HG03064 (cell line): ENCODE measurements around the gene FAM20C.

Experiments
- ATAC-seq: cut with Tn5 transposase; IDR thresholded peaks from one replicate; pipeline ENCODE4 v1.9.1; 2021; ENCODE audit warnings: low read depth; ENCODE audit not compliant: unreplicated experiment

Gene FAM20C

GRCh38 chr7:207418-208129, 15.2 kb downstream of the FAM20C start:
- ATAC-seq, result no peak

DNA sequence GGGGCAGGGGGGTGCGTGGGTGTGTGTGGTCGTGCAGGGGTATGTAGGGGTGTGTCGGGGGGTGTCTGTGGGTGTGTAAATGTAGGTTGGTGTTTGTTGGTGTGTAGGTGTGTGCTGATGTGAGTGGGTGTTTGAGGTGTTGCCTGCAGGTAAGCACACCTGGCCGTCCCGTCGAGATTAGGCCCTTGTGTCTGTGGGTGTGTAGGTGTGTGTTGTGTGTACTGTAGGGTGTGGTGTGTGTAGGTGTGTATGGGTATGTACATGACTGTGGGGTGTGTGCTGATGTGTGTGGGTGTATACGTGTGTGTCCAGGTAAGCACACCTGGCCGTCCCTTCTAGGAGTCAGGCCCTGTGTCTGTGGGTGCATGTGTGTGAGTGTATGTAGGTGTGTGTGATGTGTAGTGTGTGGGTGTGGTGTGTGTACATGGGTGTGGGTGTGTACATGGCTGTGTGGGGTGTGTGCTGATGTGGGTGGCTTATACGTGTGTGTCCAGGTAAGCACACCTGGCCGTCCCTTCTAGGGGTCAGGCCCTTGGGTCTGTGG, 15.8 kb downstream of the FAM20C start:
- ATAC-seq, result no peak

DNA sequence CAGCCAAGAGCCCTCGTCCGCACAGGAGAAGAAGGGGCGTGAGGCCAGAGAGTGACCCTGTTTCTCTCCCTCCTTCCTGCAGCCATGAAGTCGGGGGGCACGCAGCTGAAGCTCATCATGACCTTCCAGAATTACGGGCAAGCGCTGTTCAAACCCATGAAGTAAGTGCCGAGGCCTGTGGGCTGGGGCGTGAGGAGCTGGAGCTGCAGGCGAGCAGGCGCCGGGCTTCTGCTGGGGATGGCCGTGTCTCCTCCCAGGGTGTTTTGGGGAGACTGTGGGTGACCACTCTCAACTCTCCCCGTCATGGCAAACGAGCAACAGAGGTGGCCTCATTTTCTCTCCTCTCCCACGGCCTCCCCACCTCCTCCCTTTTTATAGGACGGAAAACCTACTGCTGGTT, 16.4 kb downstream of the FAM20C start:
- no peak for ATAC-seq

DNA sequence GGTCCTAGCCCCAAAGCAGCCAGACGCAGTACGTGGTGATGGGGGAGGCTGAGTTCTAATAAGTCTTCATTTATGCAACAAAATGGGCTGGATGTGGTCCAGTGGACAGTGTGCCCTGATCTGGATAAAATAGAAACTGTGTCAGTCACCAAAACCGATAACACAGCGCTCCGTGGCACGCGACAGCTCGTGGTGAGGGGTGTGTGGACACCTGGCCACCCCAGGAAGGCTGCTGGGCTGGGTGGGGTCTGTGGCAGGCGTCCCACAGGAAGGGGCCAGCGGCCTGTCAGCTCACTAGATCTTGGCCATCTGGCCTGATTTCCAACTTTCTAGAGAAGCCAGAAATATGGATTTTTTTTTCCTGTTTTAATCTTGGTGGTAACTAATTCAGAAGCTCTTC, 17.0 kb downstream of the FAM20C start:
- no peak for ATAC-seq

- ATAC-seq, result no peak
Observed at GRCh38 chr7:209906-210305, 17.5 kb downstream of the FAM20C start.

DNA sequence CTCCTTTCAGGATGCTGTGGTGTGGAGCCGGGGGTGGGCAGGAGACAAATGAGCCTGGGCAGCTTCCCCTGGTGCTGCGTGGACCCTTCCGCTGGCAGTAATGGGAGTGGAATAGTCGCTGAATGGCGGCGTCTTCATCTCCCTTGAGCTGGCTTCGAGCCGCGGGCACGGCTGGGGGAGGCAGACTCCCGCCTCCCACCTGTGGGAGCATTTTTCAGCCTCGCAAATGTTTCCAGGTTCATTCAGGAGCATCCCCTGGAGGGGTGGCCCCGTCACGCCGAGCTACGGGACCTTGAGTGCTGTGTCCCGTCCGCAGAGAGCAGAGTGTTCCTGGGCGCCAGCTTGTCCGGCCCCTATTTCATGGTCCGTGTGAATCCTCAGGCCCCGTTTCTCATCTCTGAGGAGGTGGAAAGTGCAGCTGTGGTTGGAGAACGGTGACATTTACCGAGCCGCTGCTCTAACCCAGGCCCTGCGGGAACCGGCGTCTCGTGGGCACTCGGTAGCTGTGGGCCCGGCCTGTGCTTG, 18.1 kb downstream of the FAM20C start:
- no peak for ATAC-seq

DNA sequence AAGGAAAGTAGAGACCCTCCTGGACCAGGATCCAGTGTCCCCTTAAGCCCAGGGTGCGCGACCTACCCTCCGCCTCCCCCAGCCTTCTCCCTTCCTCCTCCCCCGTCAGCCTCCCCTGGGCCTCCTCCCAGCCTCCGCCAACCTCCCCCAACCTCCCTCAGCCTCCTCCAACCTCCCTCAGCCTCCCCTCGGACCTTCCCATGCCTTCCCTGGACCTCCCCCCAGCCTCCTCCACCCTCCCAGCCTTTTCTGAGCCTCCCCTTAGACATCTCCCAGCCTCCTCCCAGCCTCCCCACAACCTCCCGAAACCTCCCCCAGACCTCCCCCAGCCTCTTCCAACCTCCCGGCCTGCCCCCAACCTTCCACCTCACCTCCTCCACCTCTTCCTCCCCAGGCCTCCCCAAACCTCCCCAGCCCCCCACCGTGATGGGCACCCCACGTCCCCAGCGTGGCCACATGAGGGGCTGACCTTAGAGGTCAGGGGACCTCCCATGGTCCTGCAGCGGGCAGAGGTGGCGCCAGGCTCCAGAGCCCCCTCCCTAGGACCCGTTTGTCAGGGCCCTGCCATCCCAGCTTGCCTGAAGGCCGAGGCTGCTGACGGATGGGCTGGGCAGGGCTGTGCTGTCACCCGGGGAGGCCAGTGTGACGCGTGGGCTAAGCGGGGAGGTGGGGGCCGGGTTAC, 18.8 kb downstream of the FAM20C start:
- no peak for ATAC-seq

- ATAC-seq, result no peak
Observed at GRCh38 chr7:211715-212058, 19.3 kb downstream of the FAM20C start.

GRCh38 chr7:212754-213153, 20.4 kb downstream of the FAM20C start:
- ATAC-seq, result no peak

- no peak for ATAC-seq
Observed at GRCh38 chr7:213324-213993, 21.1 kb downstream of the FAM20C start.

GRCh38 chr7:214410-215212, 22.2 kb downstream of the FAM20C start:
- ATAC-seq, result no peak

DNA sequence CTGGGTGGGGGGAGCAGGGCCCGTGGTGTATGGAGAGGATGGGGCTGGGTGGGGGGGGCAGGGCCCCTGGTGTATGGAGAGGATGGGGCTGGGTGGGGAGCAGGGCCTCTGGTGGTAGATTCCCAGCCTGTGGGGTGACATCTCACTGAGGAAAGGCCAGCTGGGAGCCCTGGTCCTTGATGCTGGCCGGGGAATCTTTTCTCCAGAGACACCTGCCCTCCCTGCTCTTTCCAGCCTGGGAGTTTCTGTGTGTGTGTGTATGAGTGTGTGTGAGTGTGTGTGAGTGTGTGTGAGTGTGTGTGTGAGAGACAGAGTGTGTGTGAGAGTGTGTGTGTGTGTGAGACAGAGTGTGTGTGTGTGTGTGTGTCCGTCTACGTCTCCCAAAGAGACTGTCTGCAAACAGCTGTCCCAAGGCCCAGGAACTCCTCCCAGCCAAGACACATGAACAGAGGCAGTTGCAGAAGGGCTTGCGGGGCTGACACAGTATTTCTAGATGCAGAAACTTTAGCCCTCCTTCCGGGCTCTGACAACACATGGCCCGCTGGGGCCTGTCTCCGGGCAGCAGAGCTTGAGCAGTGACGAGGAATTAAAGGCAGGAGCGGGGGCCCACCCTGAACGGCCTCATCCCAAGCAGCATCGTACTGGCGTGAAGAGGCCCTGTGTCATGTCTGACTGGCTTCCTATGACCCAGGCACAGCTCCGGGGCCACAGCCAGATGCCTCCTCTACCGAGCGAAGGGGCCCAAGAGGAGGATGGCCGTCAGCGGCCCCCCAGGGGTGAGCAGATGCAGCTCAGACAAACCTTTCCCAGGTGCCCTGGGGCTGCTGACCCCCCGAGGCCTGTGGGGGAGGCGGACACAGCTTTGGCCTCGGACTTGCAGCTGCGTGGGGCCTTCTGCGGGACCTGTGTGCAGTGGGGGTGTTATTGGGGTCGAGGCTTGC, 24.3 kb downstream of the FAM20C start:
- no peak for ATAC-seq

DNA sequence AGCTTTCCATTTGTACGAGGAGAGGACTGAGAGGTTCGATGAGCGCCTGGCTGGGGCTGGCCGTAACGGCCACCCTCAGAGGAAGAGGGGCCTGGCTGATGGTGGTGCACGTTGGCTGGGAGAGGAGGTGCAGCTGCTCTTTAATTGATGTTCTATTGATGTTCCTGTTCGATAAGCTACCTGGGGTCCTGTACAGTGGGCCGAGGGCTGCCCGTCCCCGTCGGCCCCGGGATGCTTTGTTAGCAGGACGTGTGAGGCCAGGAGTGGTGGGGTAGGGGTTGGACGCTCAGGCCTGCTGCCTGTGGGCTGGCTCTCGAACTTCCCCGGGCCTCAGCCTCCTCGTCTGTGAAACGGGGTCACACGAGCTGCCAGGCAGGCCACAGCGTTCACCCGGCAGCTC, 25.4 kb downstream of the FAM20C start:
- ATAC-seq, result no peak

DNA sequence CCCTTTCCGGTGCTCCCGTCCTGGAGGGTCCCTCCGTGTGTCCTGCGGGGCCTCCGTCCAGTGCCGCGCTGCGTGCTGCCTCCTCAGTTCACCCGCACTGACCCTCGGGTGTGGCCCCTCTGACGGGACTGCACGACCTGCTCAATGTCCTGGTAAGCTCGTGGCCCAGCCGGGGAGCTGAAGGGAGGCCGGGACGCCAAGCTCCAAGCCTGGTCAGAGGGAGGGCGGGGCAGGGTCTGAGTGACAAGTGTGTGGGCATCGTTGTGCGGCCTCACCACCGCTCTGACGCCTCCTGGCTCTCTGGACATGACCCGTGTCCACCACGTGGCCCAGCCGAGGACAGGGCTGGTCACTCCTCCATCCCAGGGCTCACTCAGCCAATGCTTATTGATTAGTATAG, 25.9 kb downstream of the FAM20C start:
- no peak for ATAC-seq

- no peak for ATAC-seq
Observed at GRCh38 chr7:218896-219580, 26.7 kb downstream of the FAM20C start.

GRCh38 chr7:219581-220150, 27.3 kb downstream of the FAM20C start:
- no peak for ATAC-seq

DNA sequence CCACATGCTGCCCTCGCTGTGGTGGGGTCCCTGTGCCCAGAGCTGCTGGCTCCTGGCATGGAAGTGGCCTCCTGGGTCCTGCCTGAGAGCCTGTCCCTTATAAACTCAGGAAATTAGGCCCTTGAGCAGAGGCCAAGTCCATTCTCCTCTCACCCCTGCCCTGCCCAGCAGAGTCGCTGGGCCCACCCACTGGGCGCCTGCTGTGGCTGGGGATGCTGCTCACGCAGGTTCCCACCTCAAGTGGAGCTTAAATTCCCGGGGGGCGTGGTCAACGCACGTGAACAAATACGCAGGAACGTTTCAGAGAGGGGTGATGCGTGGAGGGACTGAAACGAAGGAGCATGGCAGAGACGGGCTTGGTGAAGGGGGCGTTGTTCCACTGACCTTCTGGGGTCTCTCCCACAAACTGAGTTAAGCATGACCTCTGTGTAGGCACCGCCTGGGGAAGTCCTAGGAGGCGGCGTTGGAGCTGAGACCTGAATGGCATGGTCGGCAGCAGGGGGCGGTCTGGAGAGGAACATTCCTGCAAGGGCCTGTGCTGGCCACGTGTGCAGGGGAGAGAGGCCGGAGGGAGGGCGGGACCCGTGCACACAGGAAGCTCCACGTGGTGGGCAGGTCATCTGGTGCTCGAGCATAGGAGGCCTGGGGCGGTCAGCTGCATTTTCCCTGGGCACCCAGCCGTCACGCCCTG, 27.9 kb downstream of the FAM20C start:
- no peak for ATAC-seq
